Endothelial cell (in vitro differentiated cells): ENCODE data around the gene GABRG3. TPM values are rescaled to one million over a fixed set of nuclear protein-coding genes. Genes with fewer than 3 reads are reported as not detected.

Experiments
- DNase-seq: peaks from one replicate; pipeline ENCODE4 v3.0.0; 2021; ENCODE audit warnings: low spot score
- H3K27ac Mint-ChIP-seq: one replicate; pipeline ENCODE4 v1.8.0; 2021; ENCODE audit warnings: mixed read lengths, inconsistent platforms; ENCODE audit not compliant: unreplicated experiment
- H3K27me3 Mint-ChIP-seq: one replicate; pipeline ENCODE4 v1.8.0; 2021; ENCODE audit warnings: mild to moderate bottlenecking, moderate library complexity, mixed read lengths, inconsistent platforms; ENCODE audit not compliant: unreplicated experiment
- H3K36me3 Mint-ChIP-seq: one replicate; pipeline ENCODE4 v1.8.0; 2021; ENCODE audit warnings: mild to moderate bottlenecking, low read depth, mixed read lengths, inconsistent platforms; ENCODE audit not compliant: unreplicated experiment
- H3K4me1 Mint-ChIP-seq: one replicate; pipeline ENCODE4 v1.8.0; 2021; ENCODE audit warnings: mild to moderate bottlenecking, mixed read lengths, inconsistent platforms; ENCODE audit not compliant: unreplicated experiment
- H3K4me3 Mint-ChIP-seq: one replicate; pipeline ENCODE4 v1.8.0; 2021; ENCODE audit warnings: mild to moderate bottlenecking, mixed read lengths, inconsistent platforms; ENCODE audit not compliant: unreplicated experiment
- H3K9me3 Mint-ChIP-seq: one replicate; pipeline ENCODE4 v1.8.0; 2021; ENCODE audit warnings: mixed read lengths, inconsistent platforms; ENCODE audit not compliant: unreplicated experiment
- CTCF ChIP-seq: fragments of 200-600 bp; sonication (generic); IDR thresholded peaks from one replicate; pipeline ENCODE4 v1.5.0; 2021; ENCODE audit warnings: antibody characterized with exemption; ENCODE audit not compliant: unreplicated experiment
- total RNA-seq: library from RNA; stranded (reverse); fragmentation: NEBNext Ultra II Directional; extraction: Animal tissue kit (Norgen Biotek cat#: 25700); gene quantifications from one replicate; pipeline ENCODE4 v1.2.1, GENCODE V29; 2021; ENCODE audit not compliant: unreplicated experiment

GABRG3 gene
- total RNA-seq, 1 donor from 2014 or later: 0.21 TPM

DNA sequence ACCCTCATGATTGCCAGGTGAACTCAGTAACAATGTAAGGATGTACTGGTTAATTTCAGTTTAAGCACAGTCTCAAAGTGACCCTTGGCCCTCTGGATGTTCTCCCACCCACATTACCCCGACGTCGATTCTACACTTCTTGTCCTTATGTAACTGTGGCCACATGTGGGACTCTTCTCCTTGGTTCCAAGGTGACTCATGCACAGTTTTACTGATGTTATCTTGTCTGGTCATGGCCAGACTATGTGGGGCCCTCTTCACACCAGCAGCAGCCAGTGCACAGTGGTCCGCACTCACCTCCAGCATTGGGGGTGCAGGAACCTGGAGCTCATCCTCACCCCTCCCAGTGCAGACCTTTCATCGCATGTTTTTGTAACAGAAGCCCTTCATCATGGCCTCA, 608.8 kb downstream of the GABRG3 start:
- no peak overlapping the region for H3K27ac Mint-ChIP-seq

DNA sequence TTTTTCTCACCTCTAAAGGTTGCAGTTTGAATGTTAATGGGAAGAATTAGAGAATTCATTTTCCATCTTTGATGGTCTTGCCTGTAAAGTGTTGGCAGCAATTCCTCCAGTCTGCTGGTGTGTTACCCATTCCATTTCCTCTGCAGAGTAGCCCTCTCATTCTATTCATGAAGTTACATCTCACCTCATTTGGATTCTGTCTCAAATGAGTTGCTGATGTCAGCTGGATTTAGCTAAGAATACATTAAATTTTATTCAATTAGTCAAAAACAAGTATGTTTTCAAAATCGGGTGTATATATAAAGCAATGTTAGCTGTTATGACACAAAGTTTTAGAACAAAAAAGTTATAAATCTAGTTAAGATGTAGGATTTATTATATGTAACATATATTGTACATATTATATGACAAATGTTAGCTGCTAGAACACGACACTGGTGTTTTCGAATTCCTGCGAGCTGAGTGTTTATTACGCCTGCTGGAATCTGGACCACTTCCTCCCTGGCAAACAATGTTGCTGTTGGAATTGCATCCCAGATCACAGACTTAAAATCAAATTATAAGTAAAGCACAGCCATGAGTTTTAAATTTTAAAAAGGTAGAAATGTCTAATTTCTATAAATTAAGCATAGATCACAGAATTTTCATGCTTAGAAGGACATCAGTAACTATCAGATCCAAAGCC, 611.9 kb downstream of the GABRG3 start:
- no peak for TF ChIP-seq CTCF
- no peak overlapping the region for H3K4me3 Mint-ChIP-seq
- no peaks in the 10 kb centered on the region for H3K4me1 Mint-ChIP-seq
- no peak for DNase-seq
- H3K36me3 Mint-ChIP-seq: no peaks in the 10 kb centered on the region
- peaks cover 2% of the 10 kb centered on the region for H3K27me3 Mint-ChIP-seq
- H3K27ac Mint-ChIP-seq: no peak overlapping the region
- no peaks in the 10 kb centered on the region for H3K9me3 Mint-ChIP-seq

More for the DNA sequence above, 608.8 kb downstream of the GABRG3 start:
- TF ChIP-seq CTCF: no peak
- no peaks in the 10 kb centered on the region for H3K4me1 Mint-ChIP-seq
- peaks cover 2% of the 10 kb centered on the region for H3K27me3 Mint-ChIP-seq
- H3K36me3 Mint-ChIP-seq: no peaks in the 10 kb centered on the region
- H3K9me3 Mint-ChIP-seq: no peaks in the 10 kb centered on the region
- no peak overlapping the region for H3K4me3 Mint-ChIP-seq
- no peak for DNase-seq

DNA sequence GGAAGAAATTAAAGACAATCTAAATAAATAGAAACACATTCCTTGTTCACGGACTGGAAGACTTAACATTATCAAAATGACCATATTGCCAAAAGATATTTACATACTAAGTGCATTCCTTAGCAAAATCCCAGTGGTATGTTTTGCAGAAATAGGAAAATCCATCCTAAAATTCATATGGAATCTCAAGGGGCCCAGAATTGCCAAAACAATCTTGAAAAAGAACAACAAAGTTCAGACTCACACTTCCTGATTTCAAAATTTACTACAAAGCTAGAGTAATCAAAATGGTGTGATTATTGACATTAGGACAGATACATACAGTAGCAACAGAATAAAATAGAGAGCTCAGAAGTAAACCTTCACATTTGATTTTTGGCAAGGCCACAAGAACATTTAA, 612.7 kb downstream of the GABRG3 start:
- no peak overlapping the region for H3K4me3 Mint-ChIP-seq
- H3K27me3 Mint-ChIP-seq: peaks cover 2% of the 10 kb centered on the region
- no peaks in the 10 kb centered on the region for H3K36me3 Mint-ChIP-seq
- H3K4me1 Mint-ChIP-seq: no peaks in the 10 kb centered on the region
- no peak for TF ChIP-seq CTCF
- no peak for DNase-seq
- H3K9me3 Mint-ChIP-seq: no peaks in the 10 kb centered on the region
- H3K27ac Mint-ChIP-seq: no peak overlapping the region

DNA sequence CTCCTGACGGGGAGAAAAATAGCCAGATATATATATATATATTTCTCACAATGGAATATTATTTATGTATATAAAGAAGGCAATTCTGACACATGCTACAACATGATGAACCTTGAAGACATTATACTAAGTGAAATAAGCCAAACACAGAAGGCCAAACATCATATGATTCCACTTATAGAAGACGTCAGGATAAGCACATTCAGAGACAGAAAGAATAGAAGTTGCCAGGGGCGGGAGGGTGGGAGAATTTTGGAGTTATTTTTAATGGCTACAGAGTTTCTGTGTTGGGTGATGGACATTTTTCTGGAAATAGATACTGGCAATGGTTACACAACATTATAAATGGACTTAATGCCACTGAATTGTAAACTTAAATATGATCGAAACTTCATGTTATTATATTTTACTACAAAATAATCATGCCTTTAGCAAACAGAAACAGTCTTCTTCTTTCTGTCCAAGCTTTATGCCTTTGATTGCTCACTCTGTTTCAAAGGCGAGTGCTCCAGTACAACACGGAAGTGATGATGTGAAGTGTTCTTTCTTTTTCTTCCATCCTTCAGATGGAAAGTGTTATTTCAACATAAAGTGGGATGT, 614.2 kb downstream of the GABRG3 start:
- Mint-ChIP-seq H3K4me3 (no peak overlapping the region), H3K4me1 (no peaks in the 10 kb centered on the region)

More for the DNA sequence above, 614.2 kb downstream of the GABRG3 start:
- no peak for DNase-seq
- Mint-ChIP-seq H3K27me3 (peaks cover 2% of the 10 kb centered on the region), H3K9me3 (no peaks in the 10 kb centered on the region), H3K36me3 (no peaks in the 10 kb centered on the region), H3K27ac (no peak overlapping the region)
- TF ChIP-seq CTCF: no peak
